Brain microvascular endothelial cell (primary cell): ENCODE data around the gene HNRNPAB.

Experiments
- DNase-seq: peaks from one replicate; pipeline ENCODE4 v3.0.0-alpha.2; 2020
- H3K27ac ChIP-seq: fragments of 250-450 bp; sonication (Bioruptor Pico); 2 replicates; pipeline ENCODE4 v1.5.1; 2020; ENCODE audit warnings: mild to moderate bottlenecking, moderate library complexity
- H3K27me3 ChIP-seq: fragments of 250-450 bp; sonication (Bioruptor Pico); replicated peaks from 2 replicates; pipeline ENCODE4 v1.5.1; 2020; ENCODE audit warnings: mild to moderate bottlenecking
- H3K36me3 ChIP-seq: fragments of 250-450 bp; sonication (Bioruptor Pico); replicated peaks from 2 replicates; pipeline ENCODE4 v1.5.1; 2020; ENCODE audit warnings: mild to moderate bottlenecking
- H3K4me3 ChIP-seq: 2 replicates; pipeline ENCODE4 v1.5.1; 2011; ENCODE audit warnings: low read depth, mild to moderate bottlenecking, control low read depth, low read length, moderate library complexity
- CTCF ChIP-seq: IDR thresholded peaks from 2 replicates; pipeline ENCODE4 v1.5.1; 2011; ENCODE audit warnings: low read depth, mild to moderate bottlenecking, moderate library complexity, low read length, control low read depth, inconsistent platforms; ENCODE audit errors: missing control alignments
- in situ Hi-C: cut with HindIII; loops from 2 replicates; pipeline ENCODE4 v1.10.0; 2017; ENCODE audit warnings: low sequenced_read_pairs, low pct_ligation_motif_present

HNRNPAB gene

DNA sequence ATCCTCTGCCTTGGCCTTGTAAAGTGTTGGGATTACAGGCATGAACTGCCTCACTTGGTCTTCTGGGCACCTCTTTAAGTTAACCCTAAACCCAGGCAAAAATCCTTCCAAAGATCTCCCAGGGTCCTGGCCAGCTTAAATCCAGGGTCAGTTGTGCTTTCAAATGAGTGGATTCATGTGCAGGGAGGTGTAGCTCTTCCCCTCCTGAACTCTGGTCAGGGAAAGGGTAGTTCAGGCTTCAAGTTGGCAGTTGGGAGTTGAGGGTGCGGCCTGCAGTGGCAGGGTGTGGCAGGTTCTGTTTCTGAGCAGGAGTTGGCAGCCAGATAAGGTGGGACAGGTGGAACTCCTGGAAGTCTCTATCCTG lies 3.6 kb downstream of the HNRNPAB start:
- DNase-seq: no peak
- no peaks in the 10 kb centered on the region for H3K27me3 ChIP-seq
- in situ Hi-C loops: no loop called here
- no peak for TF ChIP-seq CTCF
- H3K4me3 ChIP-seq: no peak overlapping the region
- H3K36me3 ChIP-seq: peaks cover 81% of the 10 kb centered on the region
- no peak overlapping the region for H3K27ac ChIP-seq

- Histone ChIP-seq H3K36me3 (peaks cover 87% of the 10 kb centered on the region), H3K4me3 (no peak overlapping the region), H3K27me3 (no peaks in the 10 kb centered on the region), H3K27ac (no peak overlapping the region)
- peak; percentile 51 for TF ChIP-seq CTCF
- in situ Hi-C loops: no loop called here
- DNase-seq: no peak
These were observed 4.4 kb downstream of the HNRNPAB start for GRCh38 chr5:178208540-178209227.

- no peak overlapping the region for H3K27ac ChIP-seq
These were observed 5.2 kb downstream of the HNRNPAB start for GRCh38 chr5:178209334-178210072.

DNA sequence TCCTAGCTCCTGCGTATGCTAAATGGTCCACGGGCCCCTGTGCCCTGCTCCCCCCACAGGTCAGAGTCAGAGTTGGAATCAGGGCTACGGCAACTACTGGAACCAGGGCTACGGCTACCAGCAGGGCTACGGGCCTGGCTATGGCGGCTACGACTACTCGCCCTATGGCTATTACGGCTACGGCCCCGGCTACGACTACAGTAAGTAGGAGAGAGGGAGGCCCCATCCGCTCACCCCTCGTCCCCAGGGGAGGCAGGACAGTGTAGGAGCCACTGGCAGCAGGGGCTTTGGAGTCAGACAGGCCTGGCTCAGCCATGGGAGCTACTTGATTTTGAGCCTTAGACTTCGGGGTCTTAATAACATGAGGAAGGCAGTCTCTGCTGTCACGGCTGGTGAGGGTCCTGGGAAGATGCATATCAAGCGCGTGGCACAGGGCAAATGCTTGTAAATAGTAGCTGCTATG lies 5.8 kb downstream of the HNRNPAB start:
- Histone ChIP-seq H3K4me3 (no peak overlapping the region), H3K27me3 (no peaks in the 10 kb centered on the region), H3K27ac (no peak overlapping the region), H3K36me3 (peaks cover 97% of the 10 kb centered on the region)
- in situ Hi-C loops: no loop called here
- TF ChIP-seq CTCF: no peak
- no peak for DNase-seq

More at GRCh38 chr5:178209334-178210072, 5.2 kb downstream of the HNRNPAB start:
- TF ChIP-seq CTCF: no peak
- DNase-seq: no peak
- in situ Hi-C loops: no loop called here
- peaks cover 95% of the 10 kb centered on the region for H3K36me3 ChIP-seq
- no peaks in the 10 kb centered on the region for H3K27me3 ChIP-seq
- no peak overlapping the region for H3K4me3 ChIP-seq

- in situ Hi-C loops: no loop called here
- H3K27me3 ChIP-seq: no peaks in the 10 kb centered on the region
- no peak overlapping the region for H3K4me3 ChIP-seq
- DNase-seq: no peak
- peaks cover 95% of the 10 kb centered on the region for H3K36me3 ChIP-seq
- TF ChIP-seq CTCF: no peak
- H3K27ac ChIP-seq: no peak overlapping the region
These were observed 6.4 kb downstream of the HNRNPAB start for GRCh38 chr5:178210686-178211085.
